ENCODE results near the gene BAG5. TPM values are rescaled to one million over a fixed set of nuclear protein-coding genes. Genes with fewer than 3 reads are reported as not detected.

The BAG5 gene
- total and polyA plus RNA-seq, 2 of the 8 experiments (the other 6 are each of a cell fraction or from before 2014, with no cell fraction given): 7.4 to 29.5 TPM

DNA sequence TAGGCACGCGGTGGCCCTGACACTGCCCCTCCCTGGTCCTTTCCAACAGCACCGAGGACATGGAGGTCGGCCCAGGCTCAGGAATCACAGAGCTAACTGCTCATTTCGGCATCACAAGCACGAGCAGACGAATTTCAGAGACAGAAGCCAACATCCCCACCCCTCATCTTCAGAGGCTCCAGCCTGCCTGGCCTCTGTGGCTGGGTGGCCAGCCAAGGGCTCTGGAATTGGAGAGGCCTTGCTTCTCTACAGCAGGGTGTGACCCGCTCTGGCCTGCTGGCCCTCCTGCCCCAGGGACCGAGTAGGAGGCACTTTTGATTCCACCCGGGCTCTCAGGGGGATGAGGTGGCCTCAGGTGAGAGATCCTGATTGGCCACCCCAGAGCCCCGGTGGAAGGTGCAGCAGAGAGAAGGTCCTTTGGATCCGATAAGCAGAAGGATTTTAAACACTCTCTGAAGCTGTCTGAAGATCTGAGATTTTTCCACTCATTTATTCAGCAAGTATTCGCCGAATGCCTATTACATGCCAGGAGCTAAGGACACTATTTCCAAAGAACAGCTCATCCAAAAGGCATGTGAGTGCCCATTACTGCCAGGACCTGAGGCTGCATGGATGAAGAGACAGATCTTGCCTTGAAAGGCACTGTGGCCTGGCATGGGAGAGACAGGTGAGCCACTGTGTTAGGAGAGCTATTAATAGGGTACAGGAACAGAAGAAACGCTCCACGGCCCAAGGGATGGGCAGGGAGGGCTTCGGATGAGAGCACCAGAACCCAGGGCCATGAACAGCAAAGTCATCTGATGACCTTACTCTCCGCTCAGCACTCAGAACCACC, 10.2 kb downstream of the BAG5 start (continued):
- TF ChIP-seq USF2 (IDR thresholded peaks at IDR 0.05; ENCODE audit: low read length): no peak
- TF ChIP-seq EGR1 (IDR thresholded peaks at IDR 0.05; ENCODE audit: borderline replicate concordance, low read depth, low read length): no peak

All from H1 (cell line).